ENCODE results near the gene RNF113A. TPM values are rescaled to one million over a fixed set of nuclear protein-coding genes. Genes with fewer than 3 reads are reported as not detected.
A peak's percentile ranks its signal among the peaks of the same experiment; 100 is the strongest.

RNF113A gene
- total RNA-seq, 3 donors from 2014 or later, result 12.5 to 14.1 (median 13.5) TPM

DNA sequence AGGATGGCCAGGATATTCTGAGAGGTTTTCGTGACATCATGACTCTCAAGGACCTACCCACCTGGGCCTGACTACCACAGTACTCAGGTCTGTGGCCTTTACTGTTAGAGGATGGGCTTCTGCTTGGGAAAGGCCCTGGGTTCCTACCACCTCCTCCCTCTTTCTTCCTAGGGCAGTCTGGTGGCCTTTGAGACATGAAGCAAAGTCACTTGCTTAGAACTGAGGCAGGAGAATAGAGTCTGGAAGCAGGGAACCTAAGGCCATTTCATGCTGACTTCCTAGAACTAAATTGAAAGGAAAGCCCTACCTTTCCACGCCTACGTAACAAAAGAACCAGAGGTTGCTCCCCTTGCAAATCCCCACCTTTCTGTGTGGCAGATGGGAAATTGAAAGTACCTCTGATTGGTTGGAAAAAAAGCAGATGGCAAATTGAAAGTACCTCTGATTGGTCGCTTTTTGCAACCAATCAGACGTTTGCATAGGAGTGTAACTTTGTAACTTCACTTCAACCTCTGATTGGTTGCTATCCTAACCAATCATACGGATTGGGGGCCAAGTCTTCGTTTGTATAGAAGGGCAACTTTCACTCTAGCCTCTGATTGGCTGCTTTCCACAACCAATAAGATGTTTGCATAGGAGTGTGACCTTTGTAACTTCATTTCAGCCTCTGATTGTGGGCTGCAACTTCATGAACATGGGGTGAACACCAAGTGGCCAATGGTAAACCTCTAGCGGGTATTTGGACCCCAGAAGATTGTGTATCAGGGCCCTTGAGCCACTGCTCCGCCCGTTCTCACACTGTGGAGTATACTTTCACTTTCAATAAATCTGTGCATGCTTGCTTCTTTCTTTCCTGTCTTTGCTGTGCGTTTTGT, 14.3 kb upstream of the RNF113A start:
- Histone ChIP-seq H3K4me1 (no peaks in the 10 kb centered on the region), H3K36me3 (no peaks in the 10 kb centered on the region), H3K27ac (no peak overlapping the region), H3K27me3 (no peaks in the 10 kb centered on the region), H3K4me3 (peak overlapping the region in 1 of 3 donors; percentile 1), H3K9me3 (no peaks in the 10 kb centered on the region)
- TF ChIP-seq POLR2A (IDR thresholded peaks at IDR 0.05), result no peak
- no peak for TF ChIP-seq POLR2AphosphoS5 (IDR thresholded peaks at IDR 0.05)
- TF ChIP-seq, protein P1, sequence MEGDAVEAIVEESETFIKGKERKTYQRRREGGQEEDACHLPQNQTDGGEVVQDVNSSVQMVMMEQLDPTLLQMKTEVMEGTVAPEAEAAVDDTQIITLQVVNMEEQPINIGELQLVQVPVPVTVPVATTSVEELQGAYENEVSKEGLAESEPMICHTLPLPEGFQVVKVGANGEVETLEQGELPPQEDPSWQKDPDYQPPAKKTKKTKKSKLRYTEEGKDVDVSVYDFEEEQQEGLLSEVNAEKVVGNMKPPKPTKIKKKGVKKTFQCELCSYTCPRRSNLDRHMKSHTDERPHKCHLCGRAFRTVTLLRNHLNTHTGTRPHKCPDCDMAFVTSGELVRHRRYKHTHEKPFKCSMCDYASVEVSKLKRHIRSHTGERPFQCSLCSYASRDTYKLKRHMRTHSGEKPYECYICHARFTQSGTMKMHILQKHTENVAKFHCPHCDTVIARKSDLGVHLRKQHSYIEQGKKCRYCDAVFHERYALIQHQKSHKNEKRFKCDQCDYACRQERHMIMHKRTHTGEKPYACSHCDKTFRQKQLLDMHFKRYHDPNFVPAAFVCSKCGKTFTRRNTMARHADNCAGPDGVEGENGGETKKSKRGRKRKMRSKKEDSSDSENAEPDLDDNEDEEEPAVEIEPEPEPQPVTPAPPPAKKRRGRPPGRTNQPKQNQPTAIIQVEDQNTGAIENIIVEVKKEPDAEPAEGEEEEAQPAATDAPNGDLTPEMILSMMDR (IDR thresholded peaks at IDR 0.05), result no peak
- DNase-seq (ENCODE audit: low spot score in 2 of 2), result no peak
- intact Hi-C loops (cut with DNase I; ENCODE audit: low total_unique reads), result no loop called here

DNA sequence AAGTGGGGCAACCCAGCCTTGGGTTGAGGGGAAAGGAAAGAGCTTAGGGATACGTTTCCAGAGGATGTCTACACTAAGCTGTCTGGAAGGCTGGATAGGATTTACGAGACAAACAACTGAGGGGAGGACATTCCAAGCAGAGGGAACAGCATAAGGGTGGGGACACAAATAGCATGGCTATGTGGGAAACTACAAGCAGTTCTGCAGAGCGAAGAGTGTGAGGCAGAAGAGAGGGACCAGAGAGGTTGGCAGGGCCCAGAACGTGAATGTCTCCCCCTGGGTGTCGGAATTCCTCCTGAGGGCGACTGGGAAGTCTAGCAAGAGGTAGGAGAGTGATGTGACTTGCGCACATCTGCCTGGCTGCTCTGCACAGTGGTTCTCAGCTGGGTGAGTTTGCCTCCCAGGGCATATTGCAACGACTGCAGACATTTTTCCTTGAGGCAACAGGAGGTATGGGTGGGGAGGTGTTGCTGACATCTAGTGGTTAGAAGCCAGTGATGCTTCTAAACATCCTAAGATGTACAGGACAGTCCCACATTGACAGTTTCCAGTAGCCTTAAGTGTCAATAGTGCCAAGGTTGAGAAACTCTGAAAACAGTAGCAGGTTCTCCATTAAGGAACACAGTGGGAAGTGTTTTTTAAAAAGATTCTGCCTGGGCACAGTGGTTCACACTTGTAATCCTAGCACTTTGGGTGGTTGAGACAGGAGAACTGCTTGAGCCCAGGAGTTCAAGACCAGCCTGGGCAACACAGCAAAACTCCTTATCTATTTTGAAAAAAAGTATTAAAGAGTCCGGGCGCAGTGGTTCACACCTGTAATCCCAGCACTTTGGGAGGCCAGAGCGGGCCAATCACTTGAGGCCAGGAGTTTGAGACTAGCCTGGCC, 9.3 kb upstream of the RNF113A start:
- TF ChIP-seq POLR2A (IDR thresholded peaks at IDR 0.05) (no peak), POLR2AphosphoS5 (IDR thresholded peaks at IDR 0.05) (no peak)
- TF ChIP-seq, protein P1 (IDR thresholded peaks at IDR 0.05), result peak in 2 of 3 donors; percentile 26 to 28
- H3K36me3 ChIP-seq, result no peaks in the 10 kb centered on the region
- H3K9me3 ChIP-seq, result no peaks in the 10 kb centered on the region
- intact Hi-C loops (cut with DNase I; ENCODE audit: low total_unique reads), result no loop called here
- H3K4me3 ChIP-seq, result no peak overlapping the region
- H3K27me3 ChIP-seq, result no peaks in the 10 kb centered on the region
- H3K4me1 ChIP-seq, result no peaks in the 10 kb centered on the region
- no peak overlapping the region for H3K27ac ChIP-seq
- no peak for DNase-seq (ENCODE audit: low spot score in 2 of 2)

DNA sequence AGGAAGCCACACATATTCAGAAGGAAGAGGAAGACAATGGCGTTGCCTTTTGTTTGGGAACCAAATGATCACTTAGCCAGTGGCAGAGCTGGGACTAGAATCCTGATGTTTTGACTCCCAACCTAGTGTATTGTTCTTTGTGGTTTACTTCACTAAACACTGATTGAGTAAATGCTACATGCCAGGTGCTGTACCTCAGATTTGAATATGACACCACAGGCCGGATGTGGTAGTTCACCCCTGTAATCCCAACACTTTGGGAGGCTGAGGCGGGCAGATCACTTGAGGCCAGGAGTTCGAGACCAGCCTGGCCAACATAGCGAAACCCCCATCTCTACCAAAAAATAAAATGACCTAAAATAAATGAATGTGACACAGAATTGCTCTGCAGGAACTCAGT, 8.5 kb upstream of the RNF113A start:
- intact Hi-C loops (cut with DNase I; ENCODE audit: low total_unique reads), result no loop called here
- no peaks in the 10 kb centered on the region for H3K9me3 ChIP-seq
- H3K4me1 ChIP-seq, result no peaks in the 10 kb centered on the region
- no peak overlapping the region for H3K4me3 ChIP-seq
- DNase-seq (ENCODE audit: low spot score in 2 of 2), result no peak
- TF ChIP-seq, protein P1 (IDR thresholded peaks at IDR 0.05), result no peak
- no peaks in the 10 kb centered on the region for H3K27me3 ChIP-seq
- H3K36me3 ChIP-seq, result no peaks in the 10 kb centered on the region
- no peak overlapping the region for H3K27ac ChIP-seq

DNA sequence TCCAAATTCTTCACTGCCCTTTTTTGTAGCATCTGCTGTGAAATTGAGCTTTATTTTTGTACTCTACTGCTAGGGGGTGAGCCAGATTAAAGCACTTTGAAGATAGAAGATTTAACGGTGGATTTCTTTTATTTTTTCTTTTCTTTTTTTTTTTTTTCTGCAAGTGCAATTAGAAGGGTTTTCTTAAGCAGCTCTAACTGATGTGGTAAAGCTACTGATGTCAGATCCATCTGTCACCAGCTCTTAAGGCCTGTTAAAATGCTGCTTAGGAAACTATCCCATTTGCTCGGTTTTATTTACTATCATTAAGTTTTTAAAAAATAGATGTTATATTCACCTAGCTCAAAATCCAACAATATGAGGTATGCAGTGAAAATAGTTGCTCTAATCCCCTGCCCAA, 7.2 kb upstream of the RNF113A start:
- Histone ChIP-seq H3K4me1 (no peaks in the 10 kb centered on the region), H3K27ac (no peak overlapping the region), H3K4me3 (no peak overlapping the region), H3K36me3 (no peaks in the 10 kb centered on the region), H3K9me3 (no peaks in the 10 kb centered on the region), H3K27me3 (no peaks in the 10 kb centered on the region)
- DNase-seq (ENCODE audit: low spot score in 2 of 2), result no peak
- TF ChIP-seq, protein P1 (IDR thresholded peaks at IDR 0.05), result no peak
- TF ChIP-seq POLR2AphosphoS5 (IDR thresholded peaks at IDR 0.05) (no peak), POLR2A (IDR thresholded peaks at IDR 0.05) (no peak)
- intact Hi-C loops (cut with DNase I; ENCODE audit: low total_unique reads), result no loop called here

DNA sequence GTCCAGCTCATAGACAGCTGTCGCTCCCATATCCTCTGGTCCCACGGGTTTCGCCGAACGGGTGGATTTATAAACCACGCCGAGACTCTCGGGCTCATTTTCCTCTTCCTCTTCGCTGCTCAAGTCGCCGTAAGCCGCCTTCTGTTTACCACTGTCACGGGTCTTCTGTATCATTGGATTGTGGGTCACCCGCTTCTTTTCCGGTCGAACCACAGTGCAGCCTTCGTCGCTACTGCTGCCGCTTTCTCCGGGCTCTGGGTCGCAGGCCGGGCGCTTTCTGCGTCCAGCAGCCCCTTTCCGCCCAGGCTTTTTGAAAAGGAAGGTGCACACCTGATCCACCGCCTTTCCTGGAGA, 311 bp downstream of the RNF113A start:
- Histone ChIP-seq H3K4me1 (no peaks in the 10 kb centered on the region), H3K4me3 (peak overlapping the region; percentile 45 to 68 (median 64)), H3K36me3 (no peaks in the 10 kb centered on the region), H3K27me3 (no peaks in the 10 kb centered on the region), H3K27ac (peak overlapping the region; percentile 89 to 92), H3K9me3 (no peaks in the 10 kb centered on the region)
- intact Hi-C loops (cut with DNase I; ENCODE audit: low total_unique reads), result no loop called here
- TF ChIP-seq, protein P1 (IDR thresholded peaks at IDR 0.05), result no peak
- TF ChIP-seq POLR2AphosphoS5 (IDR thresholded peaks at IDR 0.05) (no peak), POLR2A (IDR thresholded peaks at IDR 0.05) (no peak)
- DNase-seq (ENCODE audit: low spot score in 2 of 2), result no peak
